ENCODE results near the gene MAN2A1. TPM values are rescaled to one million over a fixed set of nuclear protein-coding genes. Genes with fewer than 3 reads are reported as not detected.

The MAN2A1 gene
- polyA plus RNA-seq, 1 donor (not counting 4 experiments of a cell fraction or from before 2014, with no cell fraction given), result 63.8 TPM

- dilution Hi-C loops (cut with MboI; ENCODE audit: extremely low pct_ligation_motif_present, low sequenced_read_pairs), result no loop called here
- no peaks in the 10 kb centered on the region for H3K27me3 ChIP-seq (ENCODE audit: control insufficient read depth, extremely low read depth, insufficient read depth, low read length)
- peaks cover 14% of the 10 kb centered on the region for H4K20me1 ChIP-seq (ENCODE audit: control insufficient read depth, extremely low read depth, insufficient read depth, low read length)
- H3K4me1 ChIP-seq (ENCODE audit: control insufficient read depth, extremely low read depth, insufficient read depth, low read length), result peaks cover 40% of the 10 kb centered on the region
- no peaks in the 10 kb centered on the region for H3K9me1 ChIP-seq (ENCODE audit: control insufficient read depth, extremely low read depth, insufficient read depth, low read length)
- H3K36me3 ChIP-seq (ENCODE audit: control insufficient read depth in 2 of 2, extremely low read depth in 1 of 2, insufficient read depth in 2 of 2, low read length in 2 of 2), result no peaks in the 10 kb centered on the region
- H3K27ac ChIP-seq (ENCODE audit: control insufficient read depth, insufficient read depth, low read length), result peak overlapping the region; percentile 45
- peak overlapping the region; percentile 66 for H3K4me2 ChIP-seq (ENCODE audit: control insufficient read depth, extremely low read depth, insufficient read depth, low read depth, low read length)
- FAIRE-seq (no peak), DNase-seq (ENCODE audit: low read depth, low spot score) (no peak)
- TF ChIP-seq, protein P1, sequence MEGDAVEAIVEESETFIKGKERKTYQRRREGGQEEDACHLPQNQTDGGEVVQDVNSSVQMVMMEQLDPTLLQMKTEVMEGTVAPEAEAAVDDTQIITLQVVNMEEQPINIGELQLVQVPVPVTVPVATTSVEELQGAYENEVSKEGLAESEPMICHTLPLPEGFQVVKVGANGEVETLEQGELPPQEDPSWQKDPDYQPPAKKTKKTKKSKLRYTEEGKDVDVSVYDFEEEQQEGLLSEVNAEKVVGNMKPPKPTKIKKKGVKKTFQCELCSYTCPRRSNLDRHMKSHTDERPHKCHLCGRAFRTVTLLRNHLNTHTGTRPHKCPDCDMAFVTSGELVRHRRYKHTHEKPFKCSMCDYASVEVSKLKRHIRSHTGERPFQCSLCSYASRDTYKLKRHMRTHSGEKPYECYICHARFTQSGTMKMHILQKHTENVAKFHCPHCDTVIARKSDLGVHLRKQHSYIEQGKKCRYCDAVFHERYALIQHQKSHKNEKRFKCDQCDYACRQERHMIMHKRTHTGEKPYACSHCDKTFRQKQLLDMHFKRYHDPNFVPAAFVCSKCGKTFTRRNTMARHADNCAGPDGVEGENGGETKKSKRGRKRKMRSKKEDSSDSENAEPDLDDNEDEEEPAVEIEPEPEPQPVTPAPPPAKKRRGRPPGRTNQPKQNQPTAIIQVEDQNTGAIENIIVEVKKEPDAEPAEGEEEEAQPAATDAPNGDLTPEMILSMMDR (optimal IDR thresholded peaks at IDR 0.05 in 1 of 3, IDR thresholded peaks at IDR 0.05 in 1 of 3, conservative IDR thresholded peaks at IDR 0.05 in 1 of 3; ENCODE audit: extremely low read depth in 1 of 3, insufficient read depth in 2 of 3, low read length in 3 of 3), result no peak
- TF ChIP-seq EZH2 (IDR thresholded peaks at IDR 0.05; ENCODE audit: low read length), result no peak
- no peak overlapping the region for H3K4me3 ChIP-seq (ENCODE audit: control insufficient read depth in 2 of 3, extremely low read depth in 1 of 3, insufficient read depth in 2 of 3, low read depth in 1 of 3, low read length in 3 of 3)
- H3K9me3 ChIP-seq (ENCODE audit: control insufficient read depth, low read depth, low read length), result no peaks in the 10 kb centered on the region
- H3K79me2 ChIP-seq (ENCODE audit: control insufficient read depth, insufficient read depth, low read length), result peaks cover 74% of the 10 kb centered on the region
- H2AFZ ChIP-seq (ENCODE audit: control insufficient read depth, low read length), result no peak overlapping the region
- H3K9ac ChIP-seq (ENCODE audit: control insufficient read depth, extremely low read depth, insufficient read depth, low read length), result no peak overlapping the region
Measured at GRCh38 chr5:109692852-109693251, 3.1 kb downstream of the MAN2A1 start.

- Histone ChIP-seq H3K79me2 (ENCODE audit: control insufficient read depth, insufficient read depth, low read length) (peaks cover 83% of the 10 kb centered on the region), H3K4me3 (ENCODE audit: control insufficient read depth in 2 of 3, extremely low read depth in 1 of 3, insufficient read depth in 2 of 3, low read depth in 1 of 3, low read length in 3 of 3) (peak overlapping the region in 1 of 3 experiments; percentile 5), H2AFZ (ENCODE audit: control insufficient read depth, low read length) (no peak overlapping the region), H3K9ac (ENCODE audit: control insufficient read depth, extremely low read depth, insufficient read depth, low read length) (no peak overlapping the region), H3K4me2 (ENCODE audit: control insufficient read depth, extremely low read depth, insufficient read depth, low read depth, low read length) (peak overlapping the region; percentile 66), H3K27ac (ENCODE audit: control insufficient read depth, insufficient read depth, low read length) (peak overlapping the region; percentile 65), H3K9me1 (ENCODE audit: control insufficient read depth, extremely low read depth, insufficient read depth, low read length) (no peaks in the 10 kb centered on the region), H3K9me3 (ENCODE audit: control insufficient read depth, low read depth, low read length) (no peaks in the 10 kb centered on the region), H3K36me3 (ENCODE audit: control insufficient read depth in 2 of 2, extremely low read depth in 1 of 2, insufficient read depth in 2 of 2, low read length in 2 of 2) (no peaks in the 10 kb centered on the region), H3K4me1 (ENCODE audit: control insufficient read depth, extremely low read depth, insufficient read depth, low read length) (peaks cover 40% of the 10 kb centered on the region), H4K20me1 (ENCODE audit: control insufficient read depth, extremely low read depth, insufficient read depth, low read length) (peaks cover 14% of the 10 kb centered on the region), H3K27me3 (ENCODE audit: control insufficient read depth, extremely low read depth, insufficient read depth, low read length) (no peaks in the 10 kb centered on the region)
- no peak for FAIRE-seq
- DNase-seq (ENCODE audit: low read depth, low spot score), result no peak
- no peak for TF ChIP-seq EZH2 (IDR thresholded peaks at IDR 0.05; ENCODE audit: low read length)
- TF ChIP-seq, protein P1 (optimal IDR thresholded peaks at IDR 0.05 in 1 of 3, IDR thresholded peaks at IDR 0.05 in 1 of 3, conservative IDR thresholded peaks at IDR 0.05 in 1 of 3; ENCODE audit: extremely low read depth in 1 of 3, insufficient read depth in 2 of 3, low read length in 3 of 3), result no peak
- dilution Hi-C loops (cut with MboI; ENCODE audit: extremely low pct_ligation_motif_present, low sequenced_read_pairs), result no loop called here
Measured at GRCh38 chr5:109693535-109694400, 4.0 kb downstream of the MAN2A1 start.

Data from keratinocyte (primary cell).